ENCODE data around the gene STEEP1. TPM values are rescaled to one million over a fixed set of nuclear protein-coding genes. Genes with fewer than 3 reads are reported as not detected.

Gene STEEP1
- total RNA-seq, 1 donor from 2014 or later = 22.1 TPM

DNA sequence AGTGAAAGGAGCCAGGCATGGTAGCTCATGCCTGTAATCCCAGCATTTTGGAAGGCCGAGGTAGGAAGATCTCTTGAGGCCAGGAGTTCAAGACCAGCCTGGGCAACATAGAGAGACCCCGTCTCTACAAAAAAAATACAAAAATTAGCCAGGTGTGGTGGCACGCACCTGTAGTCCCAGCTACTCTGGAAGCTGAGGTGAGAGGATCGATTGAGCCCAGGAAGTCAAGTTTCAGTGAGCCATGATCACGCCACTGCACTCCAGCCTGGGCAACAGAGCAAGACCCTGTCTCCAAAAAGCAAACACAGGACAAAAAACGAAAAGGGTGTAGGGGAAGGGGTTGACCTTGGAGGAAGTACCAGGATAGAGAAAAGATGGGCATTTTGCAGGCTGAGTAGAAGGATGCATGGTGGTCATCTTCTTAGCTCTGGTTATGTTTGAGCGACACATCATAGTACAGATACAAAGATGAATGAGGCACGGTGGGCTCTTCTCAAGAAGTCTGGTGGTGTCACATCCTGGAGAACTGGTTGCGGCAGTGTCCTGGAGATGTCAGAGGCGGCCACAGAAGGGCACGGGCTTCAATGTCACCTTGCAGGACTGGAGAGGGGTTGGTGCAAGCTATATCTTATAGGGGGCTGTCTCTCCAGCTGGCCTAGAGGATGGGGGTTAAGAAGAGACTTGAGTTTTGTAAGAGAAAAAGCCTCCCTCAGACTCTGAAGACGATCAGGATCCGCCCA is 65.0 kb downstream of the STEEP1 start:
- no peaks in the 10 kb centered on the region for H3K36me3 Mint-ChIP-seq (ENCODE audit: low read depth, unreplicated experiment)
- FAIRE-seq (no peak), DNase-seq (ENCODE audit: low read depth) (no peak)
- Histone ChIP-seq H2AFZ (ENCODE audit: low read depth, low read length) (no peak overlapping the region), H4K20me1 (ENCODE audit: insufficient read depth, low read length) (no peaks in the 10 kb centered on the region), H3K4me1 (ENCODE audit: insufficient read depth, low read length) (peaks cover 16% of the 10 kb centered on the region), H3K27ac (ENCODE audit: low read depth, low read length) (no peak overlapping the region), H3K9me3 (ENCODE audit: insufficient read depth, low read depth, low read length) (no peaks in the 10 kb centered on the region), H3K36me3 (ENCODE audit: insufficient read depth, low read length) (no peaks in the 10 kb centered on the region), H3K9ac (ENCODE audit: low read length) (no peak overlapping the region), H3K4me3 (ENCODE audit: insufficient read depth, low read depth, low read length) (no peak overlapping the region), H3K27me3 (ENCODE audit: insufficient read depth, low read length) (no peaks in the 10 kb centered on the region), H3K4me2 (ENCODE audit: low read length) (no peak overlapping the region), H3K79me2 (ENCODE audit: insufficient read depth, low read length) (no peaks in the 10 kb centered on the region)
- no peaks in the 10 kb centered on the region for H3K9me3 Mint-ChIP-seq (ENCODE audit: unreplicated experiment)
- no peak overlapping the region for H3K27ac Mint-ChIP-seq (ENCODE audit: unreplicated experiment)
- no peak overlapping the region for H3K4me3 Mint-ChIP-seq (ENCODE audit: unreplicated experiment)
- H3K4me1 Mint-ChIP-seq (ENCODE audit: low read depth, unreplicated experiment) = peaks cover 8% of the 10 kb centered on the region
- no peaks in the 10 kb centered on the region for H3K27me3 Mint-ChIP-seq (ENCODE audit: low read depth, unreplicated experiment)
- TF ChIP-seq CTCF (IDR thresholded peaks at IDR 0.05; ENCODE audit: insufficient read depth, low read depth, low read length) (no peak), EZH2 (IDR thresholded peaks at IDR 0.05; ENCODE audit: insufficient read depth, low read length) (no peak)

DNA sequence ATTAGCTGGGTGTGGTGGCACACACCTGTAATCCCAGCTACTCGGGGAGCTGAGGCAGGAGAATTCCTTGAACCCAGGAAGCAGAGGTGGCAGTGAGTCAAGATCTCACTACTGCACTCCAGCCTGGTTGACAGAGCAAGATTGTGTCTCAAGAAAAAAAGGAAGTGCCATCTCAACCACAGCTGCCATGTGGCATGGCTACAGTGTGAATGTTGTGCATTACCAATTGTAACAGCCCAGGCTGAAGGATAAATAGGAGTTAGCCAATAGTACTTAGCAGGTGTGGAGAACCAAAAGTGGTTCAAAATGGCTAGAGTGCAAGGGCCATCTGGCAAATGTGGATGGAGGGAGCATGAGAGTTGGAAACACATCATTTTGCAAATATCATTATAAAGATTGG is 68.0 kb downstream of the STEEP1 start:
- no peaks in the 10 kb centered on the region for H3K9me3 Mint-ChIP-seq (ENCODE audit: unreplicated experiment)
- Histone ChIP-seq H3K4me1 (ENCODE audit: insufficient read depth, low read length) (no peaks in the 10 kb centered on the region), H3K79me2 (ENCODE audit: insufficient read depth, low read length) (no peaks in the 10 kb centered on the region), H3K9ac (ENCODE audit: low read length) (no peak overlapping the region), H3K36me3 (ENCODE audit: insufficient read depth, low read length) (no peaks in the 10 kb centered on the region), H4K20me1 (ENCODE audit: insufficient read depth, low read length) (no peaks in the 10 kb centered on the region), H3K27ac (ENCODE audit: low read depth, low read length) (no peak overlapping the region), H3K4me2 (ENCODE audit: low read length) (no peak overlapping the region), H2AFZ (ENCODE audit: low read depth, low read length) (no peak overlapping the region), H3K9me3 (ENCODE audit: insufficient read depth, low read depth, low read length) (no peaks in the 10 kb centered on the region), H3K27me3 (ENCODE audit: insufficient read depth, low read length) (no peaks in the 10 kb centered on the region), H3K4me3 (ENCODE audit: insufficient read depth, low read depth, low read length) (no peak overlapping the region)
- no peak overlapping the region for H3K27ac Mint-ChIP-seq (ENCODE audit: unreplicated experiment)
- H3K4me3 Mint-ChIP-seq (ENCODE audit: unreplicated experiment) = no peak overlapping the region
- FAIRE-seq = no peak
- TF ChIP-seq EZH2 (IDR thresholded peaks at IDR 0.05; ENCODE audit: insufficient read depth, low read length) (no peak), CTCF (IDR thresholded peaks at IDR 0.05; ENCODE audit: insufficient read depth, low read depth, low read length) (no peak)
- no peaks in the 10 kb centered on the region for H3K27me3 Mint-ChIP-seq (ENCODE audit: low read depth, unreplicated experiment)
- no peaks in the 10 kb centered on the region for H3K36me3 Mint-ChIP-seq (ENCODE audit: low read depth, unreplicated experiment)
- H3K4me1 Mint-ChIP-seq (ENCODE audit: low read depth, unreplicated experiment) = no peaks in the 10 kb centered on the region
- DNase-seq (ENCODE audit: low read depth) = no peak

All from astrocyte (in vitro differentiated cells and primary cell).